Astrocyte of the cerebellum (primary cell): ENCODE data around the gene ZBTB16.

ENCODE experiments used
- DNase-seq: peaks from one replicate; pipeline ENCODE4 v3.0.0-alpha.2; 2011; ENCODE audit warnings: low read depth
- H3K4me3 ChIP-seq: 2 replicates; pipeline ENCODE4 v1.5.1; 2011; ENCODE audit warnings: mild to moderate bottlenecking, low read depth, low read length, moderate library complexity
- CTCF ChIP-seq: IDR thresholded peaks from 2 replicates; pipeline ENCODE4 v1.5.1; 2012; ENCODE audit warnings: low read length, low read depth, moderate library complexity, mild to moderate bottlenecking; ENCODE audit errors: missing control alignments
- in situ Hi-C: cut with HindIII; loops from 2 replicates; pipeline ENCODE4 v1.10.0; 2017; ENCODE audit warnings: low sequenced_read_pairs

The ZBTB16 gene

GRCh38 chr11:114082767-114083181, 23.3 kb downstream of the ZBTB16 start:
- in situ Hi-C loops, result loop anchor here (5.0 kb wide), 1 partner anchor 60 kb away; no protein-coding TSS in a partner anchor
- no peak for TF ChIP-seq CTCF
- no peak overlapping the region for H3K4me3 ChIP-seq
- peak; percentile 42 for DNase-seq

GRCh38 chr11:114083391-114084252, 24.1 kb downstream of the ZBTB16 start:
- no peak for DNase-seq
- TF ChIP-seq CTCF, result no peak
- H3K4me3 ChIP-seq, result no peak overlapping the region
- in situ Hi-C loops, result loop anchor here (5.0 kb wide), 1 partner anchor 59 kb away; no protein-coding TSS in a partner anchor

- no peak for DNase-seq
- H3K4me3 ChIP-seq, result no peak overlapping the region
- in situ Hi-C loops, result loop anchor here (5.0 kb wide), 1 partner anchor 58 kb away; no protein-coding TSS in a partner anchor
- TF ChIP-seq CTCF, result no peak
Observed at GRCh38 chr11:114084414-114084813, 24.9 kb downstream of the ZBTB16 start.

- no peak for TF ChIP-seq CTCF
- no peak overlapping the region for H3K4me3 ChIP-seq
- in situ Hi-C loops, result no loop called here
- DNase-seq, result no peak
Observed at GRCh38 chr11:114085965-114086793, 26.7 kb downstream of the ZBTB16 start.

- DNase-seq, result no peak
- no peak for TF ChIP-seq CTCF
- in situ Hi-C loops, result no loop called here
- no peak overlapping the region for H3K4me3 ChIP-seq
Observed at GRCh38 chr11:114087025-114087424, 27.5 kb downstream of the ZBTB16 start.

- no peak for TF ChIP-seq CTCF
- no peak for DNase-seq
- in situ Hi-C loops, result no loop called here
- no peak overlapping the region for H3K4me3 ChIP-seq
Observed at GRCh38 chr11:114088216-114088615, 28.7 kb downstream of the ZBTB16 start.
